Stimulated activated CD4-positive, alpha-beta T cell treated with anti-CD3 and anti-CD28 coated beads, Interleukin-15, amount 100 ng/mL, for 1 hour (primary cell): Measurements from ENCODE around the gene CATSPERZ.
"Not testable (repeated sequence)": the region's sequence is repeated elsewhere in the genome, so short reads cannot be mapped to it uniquely, and the experiment has no call there.

ENCODE experiments used
- DNase-seq, 2 donors: peaks; one replicate each; pipeline ENCODE4 v3.0.0-alpha.2; 2020; ENCODE audit warnings: low read depth in 1 of 2, low spot score in 1 of 2

Gene CATSPERZ

GRCh38 chr11:64303109-64304031, 3.2 kb downstream of the CATSPERZ start:
- no peak for DNase-seq

GRCh38 chr11:64304032-64304315, 3.8 kb downstream of the CATSPERZ start:
- DNase-seq, result no peak

- peak; percentile 88 to 92 for DNase-seq
Observed at GRCh38 chr11:64304316-64305072, 4.3 kb downstream of the CATSPERZ start.

- peak; percentile 99 for DNase-seq
Observed at GRCh38 chr11:64305075-64305690, 5.0 kb downstream of the CATSPERZ start, which contains the start of gene ESRRA. TSS of gene ESRRA (plus strand) at chr11:64305524. CDS start at chr11:64307180, 1,656 bp downstream.

- peak; percentile 48 to 57 for DNase-seq
Observed at GRCh38 chr11:64305691-64306562, 5.8 kb downstream of the CATSPERZ start.

- no peak for DNase-seq
Observed at GRCh38 chr11:64306563-64306875, 6.4 kb downstream of the CATSPERZ start.

- no peak for DNase-seq
Observed at GRCh38 chr11:64306876-64307622, 6.9 kb downstream of the CATSPERZ start.

GRCh38 chr11:64307795-64308194, 7.6 kb downstream of the CATSPERZ start:
- not testable (repeated sequence) for DNase-seq

- no peak for DNase-seq
Observed at GRCh38 chr11:64312947-64313346, 12.8 kb downstream of the CATSPERZ start.

- DNase-seq, result no peak
Observed at GRCh38 chr11:64313491-64314145, 13.5 kb downstream of the CATSPERZ start.

GRCh38 chr11:64314146-64314804, 14.1 kb downstream of the CATSPERZ start:
- no peak for DNase-seq

- DNase-seq, result no peak
Observed at GRCh38 chr11:64314805-64315561, 14.8 kb downstream of the CATSPERZ start.

- DNase-seq, result not testable (repeated sequence)
Observed at GRCh38 chr11:64315667-64316526, 15.7 kb downstream of the CATSPERZ start.

GRCh38 chr11:64316672-64317324, 16.6 kb downstream of the CATSPERZ start:
- DNase-seq, result no peak

- peak; percentile 80 to 90 for DNase-seq
Observed at GRCh38 chr11:64317325-64317960, 17.3 kb downstream of the CATSPERZ start, which contains the start of gene TRMT112. TSS of gene TRMT112 (minus strand) at chr11:64317559. CDS start at chr11:64317526, 33 bp downstream.
